Lung (tissue), 12 donors: ENCODE data around the gene TLE5. TPM values are rescaled to one million over a fixed set of nuclear protein-coding genes. Genes with fewer than 3 reads are reported as not detected.
A peak's percentile ranks its signal among the peaks of the same experiment; 100 is the strongest.

Source experiments
- ATAC-seq: fragments of 200-7000 bp; cut with Tn5 transposase; one replicate; pipeline ENCODE4 v1.9.1; 2020; ENCODE audit warnings: moderate number of reproducible peaks; ENCODE audit not compliant: insufficient read depth, low FRiP score
- DNase-seq, 3 donors: peaks; one replicate each; pipeline ENCODE4 v3.0.0-alpha.2; 2013 to 2017
- H3K27ac ChIP-seq, 2 donors: one replicate each; pipeline ENCODE4 v1.5.1; 2013; ENCODE audit warnings: mild to moderate bottlenecking in 2 of 2, moderate library complexity in 2 of 2, control low read depth in 1 of 2, inconsistent platforms in 1 of 2, low read depth in 1 of 2, low read length in 1 of 2
- H3K27me3 ChIP-seq, 3 donors: one replicate each; pipeline ENCODE4 v1.5.1; 2013; ENCODE audit warnings: low read length in 2 of 3; ENCODE audit not compliant: control insufficient read depth in 3 of 3, insufficient read depth in 3 of 3
- H3K36me3 ChIP-seq, 4 donors: one replicate each; pipeline ENCODE4 v1.5.1; 2013; ENCODE audit warnings: low read length in 4 of 4, mild to moderate bottlenecking in 1 of 4, moderate library complexity in 1 of 4; ENCODE audit not compliant: control insufficient read depth in 4 of 4, insufficient read depth in 4 of 4
- H3K4me1 ChIP-seq, 5 donors: one replicate each; pipeline ENCODE4 v1.5.1; 2013; ENCODE audit warnings: low read length in 5 of 5, mild to moderate bottlenecking in 2 of 5, moderate library complexity in 1 of 5; ENCODE audit not compliant: control insufficient read depth in 5 of 5, insufficient read depth in 5 of 5
- H3K4me3 ChIP-seq: one replicate; pipeline ENCODE4 v1.5.1; 2013; ENCODE audit warnings: mild to moderate bottlenecking, control low read depth, moderate library complexity
- H3K9ac ChIP-seq, 2 donors: one replicate each; pipeline ENCODE4 v1.5.1; 2013; ENCODE audit warnings: low read length in 2 of 2, control low read depth in 1 of 2; ENCODE audit not compliant: insufficient read depth in 1 of 2
- H3K9me3 ChIP-seq, 4 donors: one replicate each; pipeline ENCODE4 v1.5.1; 2013; ENCODE audit warnings: low read length in 3 of 4, mild to moderate bottlenecking in 1 of 4, moderate library complexity in 1 of 4; ENCODE audit not compliant: control insufficient read depth in 4 of 4, insufficient read depth in 3 of 4
- WGBS, 2 donors: extraction: QIAGEN DNeasy Blood & Tissue Kit; methylation state at CpG; one replicate each; pipeline ENCODE4 v1.1.7; 2013; 5-methylcytosine and 5-hydroxymethylcytosine counted together
- polyA plus RNA-seq, 2 donors: library from polyadenylated mRNA; stranded (reverse); fragments of 200-250 nt; gene quantifications; one replicate each; pipeline ENCODE4 v1.2.1, GENCODE V29; 2013
- total RNA-seq, 2 donors: library from RNA; depleted of rRNA in 1 of 2; stranded (reverse); fragments of >200 nt in 1 of 2; gene quantifications; one replicate each; pipeline ENCODE4 v1.2.1, GENCODE V29; 2014 to 2021
- TF ChIP-seq, protein P1 (sequence below): IDR thresholded peaks from 2 replicates; pipeline ENCODE4 v1.5.1; 2012; ENCODE audit warnings: mild to moderate bottlenecking; ENCODE audit errors: control extremely low read depth, extremely low read depth
- donor health status: control.
- donor health status: control.
- donor health status: Bipolar disorder and iron deficiency.
- donor health status: healthy.
- donor health status: DM: yes; HTN: yes; CAD: no.

TLE5 gene
- total and polyA plus RNA-seq, 4 donors = 179 to 797 (median 410) TPM

DNA sequence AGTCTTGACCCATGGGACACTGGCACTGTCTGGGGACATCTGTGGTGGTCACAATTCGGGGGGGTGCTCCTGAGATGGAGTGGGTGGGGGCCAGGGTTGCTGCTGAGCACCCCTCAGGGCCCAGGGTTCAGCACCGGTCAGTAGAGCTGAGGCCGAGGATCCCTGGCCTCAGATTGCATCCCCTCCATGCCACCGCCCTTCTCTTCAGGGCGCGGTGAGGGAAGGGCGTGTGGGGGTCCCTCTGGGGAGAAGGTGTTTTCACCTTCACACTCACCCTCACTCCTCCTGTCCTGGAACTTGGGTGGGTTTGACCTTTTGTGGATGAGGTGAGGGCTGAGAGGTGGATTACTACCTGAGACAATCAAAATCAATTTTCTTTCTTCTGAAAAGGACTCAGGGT, 45.4 kb upstream of the TLE5 start:
- H3K9ac ChIP-seq = no peak overlapping the region
- H3K4me1 ChIP-seq = peaks cover 0 to 13% (median 0%) of the 10 kb centered on the region in 5 donors
- ATAC-seq (no peak), DNase-seq (no peak)
- H3K9me3 ChIP-seq = no peaks in the 10 kb centered on the region
- TF ChIP-seq, protein P1, sequence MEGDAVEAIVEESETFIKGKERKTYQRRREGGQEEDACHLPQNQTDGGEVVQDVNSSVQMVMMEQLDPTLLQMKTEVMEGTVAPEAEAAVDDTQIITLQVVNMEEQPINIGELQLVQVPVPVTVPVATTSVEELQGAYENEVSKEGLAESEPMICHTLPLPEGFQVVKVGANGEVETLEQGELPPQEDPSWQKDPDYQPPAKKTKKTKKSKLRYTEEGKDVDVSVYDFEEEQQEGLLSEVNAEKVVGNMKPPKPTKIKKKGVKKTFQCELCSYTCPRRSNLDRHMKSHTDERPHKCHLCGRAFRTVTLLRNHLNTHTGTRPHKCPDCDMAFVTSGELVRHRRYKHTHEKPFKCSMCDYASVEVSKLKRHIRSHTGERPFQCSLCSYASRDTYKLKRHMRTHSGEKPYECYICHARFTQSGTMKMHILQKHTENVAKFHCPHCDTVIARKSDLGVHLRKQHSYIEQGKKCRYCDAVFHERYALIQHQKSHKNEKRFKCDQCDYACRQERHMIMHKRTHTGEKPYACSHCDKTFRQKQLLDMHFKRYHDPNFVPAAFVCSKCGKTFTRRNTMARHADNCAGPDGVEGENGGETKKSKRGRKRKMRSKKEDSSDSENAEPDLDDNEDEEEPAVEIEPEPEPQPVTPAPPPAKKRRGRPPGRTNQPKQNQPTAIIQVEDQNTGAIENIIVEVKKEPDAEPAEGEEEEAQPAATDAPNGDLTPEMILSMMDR = no peak
- H3K4me3 ChIP-seq = no peak overlapping the region
- 91 to 92% methylated on average over 7 of the region's 7 CpGs for WGBS, 2 donors
- peaks cover 0 to 17% (median 0%) of the 10 kb centered on the region in 4 donors for H3K36me3 ChIP-seq
- no peaks in the 10 kb centered on the region for H3K27me3 ChIP-seq
- H3K27ac ChIP-seq = peak overlapping the region in 1 of 2 donors; percentile 27

DNA sequence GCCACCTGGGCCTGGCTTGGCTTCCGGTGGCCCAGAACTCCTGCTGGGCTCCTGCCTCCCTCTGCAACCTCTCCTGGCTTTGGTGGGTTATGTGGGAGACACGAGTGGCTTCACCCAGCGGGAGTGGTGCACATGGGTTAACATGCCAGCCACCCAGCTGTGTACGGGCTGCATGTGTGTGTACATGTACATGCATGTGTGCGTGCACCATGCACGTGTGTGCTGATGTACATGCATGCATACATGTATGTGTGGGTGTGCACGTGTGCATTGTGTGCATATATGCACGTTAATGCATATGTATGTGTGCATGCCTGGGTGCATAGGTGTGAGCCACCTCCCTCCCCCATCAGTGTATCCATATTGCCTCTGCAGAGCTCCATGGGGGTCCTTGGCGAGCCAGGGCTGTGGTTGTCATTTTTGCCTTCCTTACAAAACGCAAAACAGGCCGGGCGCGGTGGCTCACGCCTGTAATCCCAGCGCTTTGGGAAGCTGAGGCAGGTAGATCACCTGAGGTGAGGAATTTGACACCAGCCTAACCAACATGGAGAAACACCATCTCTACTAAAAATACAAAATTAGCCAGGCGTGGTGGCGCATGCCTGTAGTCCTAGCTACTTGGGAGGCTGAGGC, 44.3 kb upstream of the TLE5 start:
- 90 to 93% methylated on average over 17 of the region's 17 CpGs for WGBS, 2 donors
- ATAC-seq (no peak), DNase-seq (no peak)
- H3K9me3 ChIP-seq = no peaks in the 10 kb centered on the region
- TF ChIP-seq, protein P1 = no peak
- no peak overlapping the region for H3K4me3 ChIP-seq
- H3K36me3 ChIP-seq = peaks cover 0 to 16% (median 0%) of the 10 kb centered on the region in 4 donors
- peak overlapping the region in 1 of 2 donors; percentile 42 for H3K27ac ChIP-seq
- H3K4me1 ChIP-seq = peaks cover 0 to 16% (median 0%) of the 10 kb centered on the region in 5 donors
- H3K27me3 ChIP-seq = no peaks in the 10 kb centered on the region
- no peak overlapping the region for H3K9ac ChIP-seq

GRCh38 chr19:3105641-3106508, 43.6 kb upstream of the TLE5 start:
- no peak for DNase-seq
- WGBS, 2 donors = 83 to 88% methylated on average over 33 of the region's 33 CpGs
- H3K4me3 ChIP-seq = no peak overlapping the region
- H3K9ac ChIP-seq = no peak overlapping the region
- peaks cover 0 to 10% (median 0%) of the 10 kb centered on the region in 4 donors for H3K36me3 ChIP-seq
- no peaks in the 10 kb centered on the region for H3K9me3 ChIP-seq
- H3K27me3 ChIP-seq = no peaks in the 10 kb centered on the region
- TF ChIP-seq, protein P1 = no peak
- peak overlapping the region in 1 of 2 donors; percentile 42 for H3K27ac ChIP-seq
- H3K4me1 ChIP-seq = peaks cover 0 to 21% (median 0%) of the 10 kb centered on the region in 5 donors
- no peak for ATAC-seq
